Endodermal cell (in vitro differentiated cells): Measurements from ENCODE around the gene COG2. TPM values are rescaled to one million over a fixed set of nuclear protein-coding genes. Genes with fewer than 3 reads are reported as not detected.
"Not testable (repeated sequence)": the region's sequence is repeated elsewhere in the genome, so short reads cannot be mapped to it uniquely, and the experiment has no call there.

Experiments
- DNase-seq: peaks from one replicate; pipeline ENCODE4 v3.0.0-alpha.2; 2017
- H3K27ac ChIP-seq: 2 replicates; pipeline ENCODE4 v1.5.1; 2013; ENCODE audit warnings: mild to moderate bottlenecking, low read depth, low read length, moderate library complexity
- H3K27me3 ChIP-seq: 2 replicates; pipeline ENCODE4 v1.6.1; 2013; ENCODE audit warnings: mild to moderate bottlenecking, low read length, moderate library complexity; ENCODE audit not compliant: insufficient read depth, control insufficient read depth, poor library complexity, severe bottlenecking
- H3K36me3 ChIP-seq: 2 replicates; pipeline ENCODE4 v1.7.0; 2013; ENCODE audit warnings: mild to moderate bottlenecking, low read length, moderate library complexity; ENCODE audit not compliant: control insufficient read depth, insufficient read depth
- H3K4me1 ChIP-seq: one replicate; pipeline ENCODE4 v1.7.0; 2013; ENCODE audit warnings: low read length; ENCODE audit not compliant: control insufficient read depth, insufficient read depth
- H3K4me3 ChIP-seq: 2 replicates; pipeline ENCODE4 v1.5.1; 2013; ENCODE audit warnings: mild to moderate bottlenecking, low read length, moderate library complexity
- H3K9ac ChIP-seq: 2 replicates; pipeline ENCODE4 v1.6.1; 2013; ENCODE audit warnings: mild to moderate bottlenecking, low read length, moderate library complexity; ENCODE audit not compliant: poor library complexity, severe bottlenecking; ENCODE audit errors: extremely low read depth
- H3K9me3 ChIP-seq: 2 replicates; pipeline ENCODE4 v1.6.1; 2013; ENCODE audit warnings: mild to moderate bottlenecking, low read length, moderate library complexity; ENCODE audit not compliant: control insufficient read depth
- H3K27ac Mint-ChIP-seq: 2 replicates; pipeline ENCODE4 v1.8.0; 2020; ENCODE audit warnings: mixed read lengths
- H3K27me3 Mint-ChIP-seq: 2 replicates; pipeline ENCODE4 v1.8.0; 2021; ENCODE audit warnings: mild to moderate bottlenecking, mixed read lengths; ENCODE audit not compliant: insufficient read depth
- H3K36me3 Mint-ChIP-seq: 2 replicates; pipeline ENCODE4 v1.8.0; 2020; ENCODE audit warnings: low read depth, mixed read lengths
- H3K4me1 Mint-ChIP-seq: 2 replicates; pipeline ENCODE4 v1.8.0; 2020; ENCODE audit warnings: mixed read lengths
- H3K4me3 Mint-ChIP-seq: 2 replicates; pipeline ENCODE4 v1.8.0; 2020; ENCODE audit warnings: mild to moderate bottlenecking, moderate library complexity, mixed read lengths
- H3K9me3 Mint-ChIP-seq: 2 replicates; pipeline ENCODE4 v1.8.0; 2020; ENCODE audit warnings: mild to moderate bottlenecking, mixed read lengths
- CTCF ChIP-seq: fragments of 200-600 bp; sonication (generic); conservative IDR thresholded peaks from 2 replicates; pipeline ENCODE4 v1.5.0; 2021; ENCODE audit warnings: antibody characterized with exemption, mild to moderate bottlenecking
- WGBS, 2 experiments: methylation state at CpG; one replicate each; pipeline versions ENCODE4 v1.1.5 to v1.1.7; 2013; ENCODE audit warnings: missing lambda C conversion rate in 2 of 2, mixed read lengths in 1 of 2; ENCODE audit not compliant: insufficient coverage in 1 of 2, insufficient read length in 1 of 2; 5-methylcytosine and 5-hydroxymethylcytosine counted together
- total RNA-seq, 2 donors: library from RNA; stranded (reverse); fragmentation: NEBNext Ultra II Directional in 1 of 2; extraction: Animal tissue kit (Norgen Biotek cat#: 25700) in 1 of 2; gene quantifications; 2 replicates in 1 of 2; 3 replicates in 1 of 2; pipeline ENCODE4 v1.2.1, GENCODE V29; 2021

The COG2 gene
- total RNA-seq, 2 donors from 2014 or later = 26.1 to 29.7 TPM

GRCh38 chr1:230696722-230697437 is 54.6 kb downstream of the COG2 start:
- H3K27ac ChIP-seq = no peak overlapping the region
- no peak for DNase-seq
- H3K9me3 ChIP-seq = no peaks in the 10 kb centered on the region
- H3K4me1 Mint-ChIP-seq = peaks cover 2% of the 10 kb centered on the region
- no peaks in the 10 kb centered on the region for H3K27me3 ChIP-seq
- WGBS, 2 experiments = 90 to 92% methylated on average over 5 of the region's 7 CpGs
- TF ChIP-seq CTCF = no peak
- H3K4me3 Mint-ChIP-seq = no peak overlapping the region
- no peak overlapping the region for H3K27ac Mint-ChIP-seq
- H3K4me1 ChIP-seq = no peaks in the 10 kb centered on the region
- H3K9ac ChIP-seq = no peak overlapping the region
- peaks cover 12% of the 10 kb centered on the region for H3K36me3 ChIP-seq
- H3K36me3 Mint-ChIP-seq = peaks cover 12% of the 10 kb centered on the region
- no peaks in the 10 kb centered on the region for H3K27me3 Mint-ChIP-seq
- H3K9me3 Mint-ChIP-seq = no peaks in the 10 kb centered on the region
- H3K4me3 ChIP-seq = no peak overlapping the region

- peak; percentile 54 for TF ChIP-seq CTCF
- no peak overlapping the region for H3K9ac ChIP-seq
- H3K9me3 ChIP-seq = no peaks in the 10 kb centered on the region
- DNase-seq = peak; percentile 74
- Mint-ChIP-seq H3K27ac (no peak overlapping the region), H3K4me3 (no peak overlapping the region), H3K4me1 (peaks cover 5% of the 10 kb centered on the region), H3K27me3 (no peaks in the 10 kb centered on the region), H3K36me3 (peaks cover 3% of the 10 kb centered on the region), H3K9me3 (no peaks in the 10 kb centered on the region)
- no peaks in the 10 kb centered on the region for H3K27me3 ChIP-seq
- no peak overlapping the region for H3K27ac ChIP-seq
- WGBS, 2 experiments = 94 to 95% methylated on average over 11 to 14 of the region's 14 CpGs
- no peak overlapping the region for H3K4me3 ChIP-seq
- H3K36me3 ChIP-seq = peaks cover 5% of the 10 kb centered on the region
- H3K4me1 ChIP-seq = no peaks in the 10 kb centered on the region
Measured at GRCh38 chr1:230698130-230698529, 55.8 kb downstream of the COG2 start.

GRCh38 chr1:230698964-230699363 is 56.7 kb downstream of the COG2 start:
- H3K27me3 ChIP-seq, H3K9me3 ChIP-seq, H3K4me3 Mint-ChIP-seq, DNase-seq, H3K27ac Mint-ChIP-seq, H3K9me3 Mint-ChIP-seq, H3K27me3 Mint-ChIP-seq, H3K36me3 ChIP-seq, H3K27ac ChIP-seq, H3K36me3 Mint-ChIP-seq, H3K4me3 ChIP-seq, H3K4me1 Mint-ChIP-seq, H3K9ac ChIP-seq, H3K4me1 ChIP-seq: not testable (repeated sequence)

GRCh38 chr1:230699716-230700115 is 57.4 kb downstream of the COG2 start:
- 96 to 100% methylated on average over 1 of the region's 1 CpG for WGBS, 2 experiments
- H3K27ac ChIP-seq = no peak overlapping the region
- DNase-seq = no peak
- no peaks in the 10 kb centered on the region for H3K4me1 ChIP-seq
- H3K27me3 ChIP-seq = no peaks in the 10 kb centered on the region
- Mint-ChIP-seq H3K27me3 (no peaks in the 10 kb centered on the region), H3K4me1 (peaks cover 3% of the 10 kb centered on the region), H3K36me3 (no peaks in the 10 kb centered on the region), H3K9me3 (no peaks in the 10 kb centered on the region), H3K27ac (no peak overlapping the region), H3K4me3 (no peak overlapping the region)
- no peak overlapping the region for H3K4me3 ChIP-seq
- TF ChIP-seq CTCF = no peak
- H3K36me3 ChIP-seq = no peaks in the 10 kb centered on the region
- no peaks in the 10 kb centered on the region for H3K9me3 ChIP-seq
- H3K9ac ChIP-seq = no peak overlapping the region
